HEK293T (cell line): Measurements from ENCODE around the gene EPSTI1.

Experiments
- CTBP1 ChIP-seq: fragments of 450-650 bp; IDR thresholded peaks from 2 replicates; pipeline ENCODE4 v1.6.1; 2016; ENCODE audit warnings: borderline replicate concordance
- FOXM1 ChIP-seq: fragments of 450-650 bp; IDR thresholded peaks from 2 replicates; pipeline ENCODE4 v1.6.1; 2017; ENCODE audit warnings: mild to moderate bottlenecking, borderline replicate concordance
- PKNOX1 ChIP-seq: fragments of 450-650 bp; IDR thresholded peaks from 2 replicates; pipeline ENCODE4 v1.6.1; 2016
- SP1 ChIP-seq: fragments of 450-650 bp; IDR thresholded peaks from 2 replicates; pipeline ENCODE4 v1.6.1; 2017
- TARDBP ChIP-seq: fragments of 450-650 bp; IDR thresholded peaks from 2 replicates; pipeline ENCODE4 v1.6.1; 2016

DNA sequence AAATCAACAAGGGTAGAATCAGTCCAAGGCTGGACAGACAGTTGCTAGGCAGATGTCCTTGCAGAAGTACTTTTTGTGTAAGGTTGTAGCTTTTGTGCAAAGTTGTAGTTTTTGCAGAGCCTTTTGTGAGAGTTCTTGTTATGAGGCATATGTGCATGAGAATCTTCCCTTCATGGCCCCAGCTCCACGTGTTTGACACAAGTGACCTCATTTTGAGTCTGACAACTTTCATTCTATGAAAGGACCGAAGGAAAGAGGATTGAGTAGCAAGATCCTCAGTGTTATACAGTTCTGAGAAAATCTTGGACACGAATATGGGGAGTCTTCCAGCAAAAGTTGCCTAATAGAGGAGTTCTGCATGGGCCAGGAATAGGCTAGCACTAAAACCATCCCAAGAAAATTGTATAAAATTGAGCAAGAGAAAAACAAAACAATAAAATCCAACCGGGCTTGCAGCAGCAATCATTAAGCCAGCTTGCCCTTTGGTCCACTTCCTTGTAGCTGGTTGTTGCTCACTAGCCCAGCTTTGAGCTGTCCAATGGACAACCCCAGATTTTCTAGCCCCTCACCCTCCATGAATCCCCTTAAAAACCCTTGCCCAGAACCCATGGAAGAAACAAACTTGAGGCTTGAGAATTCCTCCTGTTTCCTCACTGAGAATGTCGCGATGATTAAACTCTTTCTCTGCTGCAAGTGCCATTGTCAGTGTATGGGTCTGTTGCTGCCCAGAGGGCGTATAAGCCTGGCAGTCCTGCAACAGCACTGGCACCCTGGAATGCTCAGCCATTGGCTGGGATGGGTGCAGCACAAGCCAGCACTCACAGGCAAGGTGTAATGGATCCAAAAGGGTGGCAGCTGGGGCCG lies 6.5 kb downstream of the EPSTI1 start:
- TF ChIP-seq TARDBP (no peak), PKNOX1 (no peak), FOXM1 (no peak), SP1 (no peak), CTBP1 (no peak)
